Gastroesophageal sphincter (tissue), 4 donors: ENCODE data around the gene LMTK3. TPM values are rescaled to one million over a fixed set of nuclear protein-coding genes. Genes with fewer than 3 reads are reported as not detected.

Experiments
- ATAC-seq: fragments of 150-250 bp; one replicate; pipeline ENCODE4 v1.9.1; 2016; ENCODE audit warnings: mild to moderate bottlenecking, moderate library complexity
- H3K27ac ChIP-seq, 4 donors: fragments of 200-600 bp; sonication (generic) in 3 of 4; 1 replicate in 3 of 4; 2 replicates in 1 of 4; pipeline ENCODE4 v1.5.1; 2016 to 2019
- H3K27me3 ChIP-seq: fragments of 200-600 bp; sonication (generic); one replicate; pipeline ENCODE4 v1.5.1; 2019
- H3K36me3 ChIP-seq, 2 donors: fragments of 200-600 bp; sonication (generic); one replicate each; pipeline ENCODE4 v1.5.1; 2019; ENCODE audit warnings: control low read depth in 1 of 2
- H3K4me1 ChIP-seq, 3 donors: fragments of 200-600 bp; sonication (generic); 1 replicate in 2 of 3; 2 replicates in 1 of 3; pipeline ENCODE4 v1.5.1; 2016 to 2019; ENCODE audit warnings: control low read depth in 2 of 3
- H3K4me3 ChIP-seq, 2 donors: fragments of 200-600 bp; sonication (generic); one replicate each; pipeline ENCODE4 v1.5.1; 2019; ENCODE audit warnings: mild to moderate bottlenecking in 1 of 2, moderate library complexity in 1 of 2
- H3K9me3 ChIP-seq, 3 donors: fragments of 200-600 bp; sonication (generic); one replicate each; pipeline ENCODE4 v1.5.1; 2017 to 2019; ENCODE audit warnings: control low read depth in 2 of 3
- EP300 ChIP-seq: sonication (generic); formaldehyde crosslinking; IDR thresholded peaks from one replicate; pipeline ENCODE4 v1.6.1; 2017; ENCODE audit warnings: antibody characterized with exemption, mild to moderate bottlenecking
- POLR2A ChIP-seq, 2 donors: fragments of 450-650 bp; IDR thresholded peaks; one replicate each; pipeline ENCODE4 v1.6.1; 2017; ENCODE audit warnings: antibody characterized with exemption in 2 of 2, mild to moderate bottlenecking in 2 of 2, moderate library complexity in 1 of 2
- POLR2AphosphoS5 ChIP-seq: sonication (generic); formaldehyde crosslinking; IDR thresholded peaks from one replicate; pipeline ENCODE4 v1.6.1; 2017; ENCODE audit warnings: antibody characterized with exemption
- WGBS, 2 donors: methylation state at CpG; one replicate each; pipeline ENCODE4 v1.1.5; 2018; ENCODE audit warnings: low coverage in 1 of 2; 5-methylcytosine and 5-hydroxymethylcytosine counted together
- total RNA-seq, 4 donors: library from RNA; depleted of rRNA; stranded (reverse); fragments of >200 nt; gene quantifications; one replicate each; pipeline ENCODE4 v1.1.0, GENCODE V29; 2016
- TF ChIP-seq, protein P1 (sequence below), 4 experiments: fragments of 200-600 bp in 2 of 4; fragments of 450-650 bp in 2 of 4; sonication (generic) in 1 of 4; IDR thresholded peaks; one replicate each; pipeline ENCODE4 v1.5.1; 2017 to 2019; ENCODE audit warnings: antibody characterized with exemption in 4 of 4, mild to moderate bottlenecking in 2 of 4, moderate library complexity in 2 of 4

The LMTK3 gene
- total RNA-seq, 4 donors from 2014 or later = 0.13 to 1.2 (median 0.30) TPM

DNA sequence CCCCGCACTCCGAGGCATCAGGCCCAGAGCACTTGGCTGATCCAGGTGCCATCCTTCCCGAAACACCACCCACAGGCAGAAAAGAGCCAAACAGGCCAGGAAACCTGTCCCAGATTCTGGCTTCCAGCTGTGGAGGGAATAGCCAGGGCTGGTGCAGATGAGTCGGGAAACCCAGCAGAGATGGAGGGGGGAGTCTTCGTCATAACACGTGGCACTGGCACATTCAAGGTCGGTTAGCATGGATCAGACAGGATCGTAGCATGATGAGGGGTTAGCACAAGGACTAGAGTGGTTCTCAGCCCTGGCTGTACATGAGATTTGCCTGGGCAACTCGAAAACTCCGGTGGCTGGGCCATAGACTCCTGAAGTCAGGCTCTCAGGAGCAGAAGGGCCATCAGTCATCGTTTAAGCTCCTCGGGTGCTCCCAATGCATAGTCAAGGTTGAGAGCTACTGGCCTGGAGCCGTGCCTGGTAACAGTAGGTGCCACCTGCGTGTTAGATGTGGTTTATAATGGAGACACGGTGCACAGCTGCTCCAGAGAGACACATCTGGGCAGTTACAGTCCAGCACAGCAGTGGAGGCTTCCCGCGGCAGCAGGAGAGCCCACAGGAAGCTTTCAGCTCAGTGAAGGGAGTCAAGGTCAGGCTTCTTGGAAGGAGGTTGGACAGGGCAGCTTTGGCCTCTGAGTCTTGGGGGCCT lies 36.1 kb downstream of the LMTK3 start:
- Histone ChIP-seq H3K27me3 (no peaks in the 10 kb centered on the region), H3K9me3 (no peaks in the 10 kb centered on the region), H3K4me1 (peaks cover 0 to 29% (median 2%) of the 10 kb centered on the region in 3 donors), H3K4me3 (no peak overlapping the region), H3K36me3 (peaks cover 0 to 90% of the 10 kb centered on the region in 2 donors), H3K27ac (no peak overlapping the region)
- TF ChIP-seq EP300 (no peak), POLR2A (IDR thresholded peaks at IDR 0.05) (no peak), POLR2AphosphoS5 (no peak)
- TF ChIP-seq, protein P1, sequence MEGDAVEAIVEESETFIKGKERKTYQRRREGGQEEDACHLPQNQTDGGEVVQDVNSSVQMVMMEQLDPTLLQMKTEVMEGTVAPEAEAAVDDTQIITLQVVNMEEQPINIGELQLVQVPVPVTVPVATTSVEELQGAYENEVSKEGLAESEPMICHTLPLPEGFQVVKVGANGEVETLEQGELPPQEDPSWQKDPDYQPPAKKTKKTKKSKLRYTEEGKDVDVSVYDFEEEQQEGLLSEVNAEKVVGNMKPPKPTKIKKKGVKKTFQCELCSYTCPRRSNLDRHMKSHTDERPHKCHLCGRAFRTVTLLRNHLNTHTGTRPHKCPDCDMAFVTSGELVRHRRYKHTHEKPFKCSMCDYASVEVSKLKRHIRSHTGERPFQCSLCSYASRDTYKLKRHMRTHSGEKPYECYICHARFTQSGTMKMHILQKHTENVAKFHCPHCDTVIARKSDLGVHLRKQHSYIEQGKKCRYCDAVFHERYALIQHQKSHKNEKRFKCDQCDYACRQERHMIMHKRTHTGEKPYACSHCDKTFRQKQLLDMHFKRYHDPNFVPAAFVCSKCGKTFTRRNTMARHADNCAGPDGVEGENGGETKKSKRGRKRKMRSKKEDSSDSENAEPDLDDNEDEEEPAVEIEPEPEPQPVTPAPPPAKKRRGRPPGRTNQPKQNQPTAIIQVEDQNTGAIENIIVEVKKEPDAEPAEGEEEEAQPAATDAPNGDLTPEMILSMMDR (IDR thresholded peaks at IDR 0.05) = no peak
- ATAC-seq = no peak
- WGBS, 2 donors = 76 to 97% methylated on average over 4 to 6 of the region's 17 CpGs

DNA sequence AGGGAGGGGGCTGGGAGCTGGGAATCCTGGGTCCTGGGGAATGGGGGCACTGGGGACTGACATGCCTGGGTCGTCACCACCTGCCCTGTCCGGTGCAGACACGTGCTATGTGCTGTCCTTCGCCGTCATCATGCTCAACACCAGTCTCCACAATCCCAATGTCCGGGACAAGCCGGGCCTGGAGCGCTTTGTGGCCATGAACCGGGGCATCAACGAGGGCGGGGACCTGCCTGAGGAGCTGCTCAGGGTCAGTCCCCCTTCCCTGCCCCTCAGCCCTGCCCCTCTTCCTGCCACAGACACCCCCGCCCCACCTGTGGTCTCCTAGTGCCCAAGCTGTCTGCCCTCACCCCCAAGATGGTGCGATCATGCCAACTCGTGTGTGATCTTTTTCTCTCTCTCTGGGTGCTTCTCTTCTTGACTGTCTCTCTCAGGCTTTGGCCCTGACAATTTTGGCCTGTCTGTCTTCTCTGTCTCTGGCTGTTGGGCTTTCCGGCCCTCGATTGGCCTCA lies 37.5 kb downstream of the LMTK3 start:
- H3K27me3 ChIP-seq = no peaks in the 10 kb centered on the region
- H3K4me3 ChIP-seq = no peak overlapping the region
- no peaks in the 10 kb centered on the region for H3K9me3 ChIP-seq
- ATAC-seq = no peak
- H3K4me1 ChIP-seq = peaks cover 0 to 29% (median 7%) of the 10 kb centered on the region in 3 donors
- H3K27ac ChIP-seq = no peak overlapping the region
- H3K36me3 ChIP-seq = peaks cover 0 to 91% of the 10 kb centered on the region in 2 donors
- 84 to 88% methylated on average over 4 to 6 of the region's 16 CpGs for WGBS, 2 donors
- TF ChIP-seq POLR2A (IDR thresholded peaks at IDR 0.05) (no peak), EP300 (no peak), POLR2AphosphoS5 (no peak)
- TF ChIP-seq, protein P1 (IDR thresholded peaks at IDR 0.05) = no peak

GRCh38 chr19:48473161-48473966 lies 38.3 kb downstream of the LMTK3 start:
- 82 to 85% methylated on average over 6 to 7 of the region's 14 CpGs for WGBS, 2 donors
- H3K27ac ChIP-seq = no peak overlapping the region
- TF ChIP-seq POLR2AphosphoS5 (no peak), EP300 (no peak), POLR2A (IDR thresholded peaks at IDR 0.05) (no peak)
- TF ChIP-seq, protein P1 (IDR thresholded peaks at IDR 0.05) = no peak

GRCh38 chr19:48471836-48472235 lies 39.8 kb downstream of the LMTK3 start:
- no peak for ATAC-seq
- peaks cover 0 to 68% of the 10 kb centered on the region in 2 donors for H3K36me3 ChIP-seq

More at GRCh38 chr19:48473161-48473966, 38.3 kb downstream of the LMTK3 start:
- no peak for ATAC-seq
- peaks cover 0 to 83% of the 10 kb centered on the region in 2 donors for H3K36me3 ChIP-seq
- H3K27me3 ChIP-seq = no peaks in the 10 kb centered on the region
- H3K4me1 ChIP-seq = peaks cover 0 to 31% (median 7%) of the 10 kb centered on the region in 3 donors
- H3K4me3 ChIP-seq = no peak overlapping the region
- H3K9me3 ChIP-seq = no peaks in the 10 kb centered on the region

More at GRCh38 chr19:48471836-48472235, 39.8 kb downstream of the LMTK3 start:
- TF ChIP-seq, protein P1 (IDR thresholded peaks at IDR 0.05) = no peak
- TF ChIP-seq EP300 (no peak), POLR2A (IDR thresholded peaks at IDR 0.05) (no peak), POLR2AphosphoS5 (no peak)
- Histone ChIP-seq H3K27ac (no peak overlapping the region), H3K4me3 (no peak overlapping the region), H3K9me3 (no peaks in the 10 kb centered on the region), H3K4me1 (peaks cover 0 to 37% (median 11%) of the 10 kb centered on the region in 3 donors), H3K27me3 (no peaks in the 10 kb centered on the region)
- 80 to 95% methylated on average over 1 to 4 of the region's 4 CpGs for WGBS, 2 donors
